ENCODE results near the gene HLCS. TPM values are rescaled to one million over a fixed set of nuclear protein-coding genes. Genes with fewer than 3 reads are reported as not detected.
A peak's percentile ranks its signal among the peaks of the same experiment; 100 is the strongest.

The HLCS gene
- total RNA-seq, 2 experiments from 2014 or later, result 15.5 to 16.8 TPM

DNA sequence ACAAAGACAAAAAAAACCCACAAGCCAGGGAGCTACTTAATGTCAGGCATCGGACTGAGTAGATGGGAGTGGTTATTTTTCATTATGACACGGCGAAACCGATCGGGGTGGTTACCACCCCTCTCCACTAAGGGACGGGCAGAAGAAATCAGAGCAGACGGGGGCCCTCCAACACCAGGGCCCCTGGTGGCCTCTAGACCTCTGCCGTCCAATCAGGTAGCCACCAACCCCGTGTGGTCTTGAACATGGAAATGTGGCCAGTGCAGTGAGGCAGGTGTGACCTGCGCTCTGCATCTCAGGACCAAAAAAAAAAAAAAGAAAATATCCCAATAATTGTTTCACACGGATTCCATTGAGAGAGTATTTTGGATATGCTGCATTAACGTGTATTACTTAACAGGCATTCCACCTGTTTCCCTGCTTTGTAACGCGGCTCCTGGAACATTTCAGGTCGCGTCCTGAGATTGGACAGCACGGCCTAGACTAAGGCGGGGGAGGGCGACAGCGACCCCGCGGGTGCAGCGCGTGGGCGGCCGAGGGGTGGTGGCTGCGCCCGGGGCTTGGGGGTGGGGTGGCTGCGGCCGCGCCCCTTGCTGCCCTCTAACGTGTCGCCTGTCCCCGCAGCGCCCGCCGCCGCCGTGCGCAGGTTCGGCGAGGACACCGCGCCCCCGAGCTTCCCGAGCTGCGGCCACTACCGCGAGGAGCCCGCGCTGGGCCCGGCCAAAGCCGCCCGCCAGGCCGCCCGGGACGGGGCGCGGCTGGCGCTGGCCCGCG lies 219.2 kb downstream of the HLCS start:
- CTCF ChIA-PET, result interaction anchor here (0.5 to 1.9 kb wide), 6 partner anchors 10 to 108 kb away, joined by 3 to 4 read pairs (median 4); no protein-coding TSS in a partner anchor
- peaks cover 47% of the 10 kb centered on the region for H3K27me3 Mint-ChIP-seq (ENCODE audit: low read depth)
- peaks cover 9% of the 10 kb centered on the region for H3K4me1 Mint-ChIP-seq (ENCODE audit: low read depth)
- POLR2A ChIA-PET, result no interaction called here
- peak overlapping the region; percentile 45 for H3K4me3 Mint-ChIP-seq
- no peaks in the 10 kb centered on the region for H3K9me3 Mint-ChIP-seq (ENCODE audit: insufficient read depth)
- ATAC-seq (no peak), DNase-seq (no peak)
- H3K36me3 Mint-ChIP-seq (ENCODE audit: low read depth), result no peaks in the 10 kb centered on the region
- H3K27ac Mint-ChIP-seq, result no peak overlapping the region

DNA sequence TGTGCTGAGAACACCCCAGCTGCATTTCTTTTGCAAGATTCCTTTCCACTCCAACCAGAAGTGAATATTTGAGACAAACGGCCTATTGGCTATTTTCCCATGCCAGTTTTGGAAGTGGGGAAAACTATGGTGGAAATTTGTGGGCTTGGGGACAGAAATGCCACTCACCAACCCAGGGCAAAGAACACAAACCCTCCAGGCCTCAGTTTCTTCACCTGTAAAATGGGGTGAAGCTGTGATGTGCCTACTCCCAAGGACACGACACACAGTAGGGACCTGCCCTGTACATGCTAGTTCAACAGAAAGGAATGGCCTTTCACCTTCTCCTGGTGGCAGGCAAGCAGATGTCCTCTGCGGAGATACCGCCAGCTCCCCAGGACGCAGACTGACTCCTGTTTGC lies 221.0 kb downstream of the HLCS start:
- CTCF ChIA-PET, result interaction anchor here (1.4 kb wide), 1 partner anchor 109 kb away, joined by 4 read pairs; no protein-coding TSS in a partner anchor
- no peak for ATAC-seq
- Mint-ChIP-seq H3K27ac (no peak overlapping the region), H3K36me3 (ENCODE audit: low read depth) (no peaks in the 10 kb centered on the region), H3K4me3 (no peak overlapping the region), H3K9me3 (ENCODE audit: insufficient read depth) (no peaks in the 10 kb centered on the region), H3K27me3 (ENCODE audit: low read depth) (peaks cover 47% of the 10 kb centered on the region), H3K4me1 (ENCODE audit: low read depth) (peaks cover 9% of the 10 kb centered on the region)
- no peak for DNase-seq
- POLR2A ChIA-PET, result no interaction called here

- H3K4me3 Mint-ChIP-seq, result no peak overlapping the region
- ATAC-seq (no peak), DNase-seq (no peak)
- H3K36me3 Mint-ChIP-seq (ENCODE audit: low read depth), result no peaks in the 10 kb centered on the region
- no peak overlapping the region for H3K27ac Mint-ChIP-seq
- H3K9me3 Mint-ChIP-seq (ENCODE audit: insufficient read depth), result no peaks in the 10 kb centered on the region
- ChIA-PET POLR2A (no interaction called here), CTCF (no interaction called here)
- peaks cover 9% of the 10 kb centered on the region for H3K4me1 Mint-ChIP-seq (ENCODE audit: low read depth)
- H3K27me3 Mint-ChIP-seq (ENCODE audit: low read depth), result peaks cover 43% of the 10 kb centered on the region
Measured at GRCh38 chr21:36744560-36745231, 221.8 kb downstream of the HLCS start.

DNA sequence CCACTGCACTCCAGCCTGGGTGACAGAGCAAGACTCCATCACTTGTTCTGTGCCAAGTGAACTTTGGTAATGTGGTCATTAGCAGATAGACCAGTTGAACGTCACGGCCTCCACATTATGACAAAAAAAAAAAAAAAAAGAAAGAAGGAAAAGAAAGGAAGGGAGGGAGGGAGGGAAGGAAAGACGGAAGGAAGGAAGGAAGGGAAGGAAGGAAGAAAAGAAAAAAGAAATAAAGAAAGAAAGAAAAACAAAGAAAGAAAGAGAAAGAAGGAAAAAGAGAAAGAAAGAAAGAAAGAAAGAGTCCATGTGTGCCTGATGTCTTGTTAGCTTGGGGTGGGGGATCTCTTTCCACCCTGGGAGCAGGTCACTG lies 222.3 kb downstream of the HLCS start:
- CTCF ChIA-PET, result no interaction called here
- Mint-ChIP-seq H3K4me1 (ENCODE audit: low read depth) (peaks cover 9% of the 10 kb centered on the region), H3K4me3 (no peak overlapping the region), H3K9me3 (ENCODE audit: insufficient read depth) (no peaks in the 10 kb centered on the region), H3K27ac (no peak overlapping the region), H3K36me3 (ENCODE audit: low read depth) (no peaks in the 10 kb centered on the region), H3K27me3 (ENCODE audit: low read depth) (peaks cover 41% of the 10 kb centered on the region)
- DNase-seq (no peak), ATAC-seq (no peak)
- POLR2A ChIA-PET, result no interaction called here

DNA sequence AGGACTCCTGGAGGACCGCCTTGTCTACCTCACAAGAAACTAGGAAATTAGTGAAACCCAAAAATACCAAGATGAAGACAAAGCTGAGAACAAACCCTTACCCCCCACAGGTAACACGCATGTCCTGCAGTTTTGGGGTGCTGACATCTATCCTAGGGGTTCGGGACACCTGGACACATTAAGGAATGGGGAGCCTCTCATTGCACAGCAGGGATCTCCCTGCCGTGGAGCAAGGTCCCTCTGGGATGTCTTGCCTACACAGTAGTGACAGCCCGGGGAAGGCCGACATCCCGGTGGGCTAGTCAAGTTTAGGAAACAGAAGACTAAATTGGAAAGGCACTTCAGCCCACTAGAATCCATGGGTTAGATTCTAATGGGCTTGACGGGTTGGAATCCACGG lies 223.0 kb downstream of the HLCS start:
- ATAC-seq, result no peak
- Mint-ChIP-seq H3K36me3 (ENCODE audit: low read depth) (no peaks in the 10 kb centered on the region), H3K27ac (no peak overlapping the region), H3K4me3 (no peak overlapping the region), H3K9me3 (ENCODE audit: insufficient read depth) (no peaks in the 10 kb centered on the region), H3K4me1 (ENCODE audit: low read depth) (peaks cover 7% of the 10 kb centered on the region), H3K27me3 (ENCODE audit: low read depth) (peaks cover 35% of the 10 kb centered on the region)
- ChIA-PET POLR2A (no interaction called here), CTCF (no interaction called here)
- no peak for DNase-seq

GRCh38 chr21:36743008-36743407 lies 223.5 kb downstream of the HLCS start:
- DNase-seq, result no peak
- CTCF ChIA-PET, result interaction anchor here (1.3 kb wide), 1 partner anchor 9 kb away, joined by 3 read pairs; no protein-coding TSS in a partner anchor
- POLR2A ChIA-PET, result no interaction called here
- no peaks in the 10 kb centered on the region for H3K36me3 Mint-ChIP-seq (ENCODE audit: low read depth)
- H3K4me3 Mint-ChIP-seq, result no peak overlapping the region
- H3K27ac Mint-ChIP-seq, result no peak overlapping the region
- H3K4me1 Mint-ChIP-seq (ENCODE audit: low read depth), result peaks cover 7% of the 10 kb centered on the region
- no peaks in the 10 kb centered on the region for H3K9me3 Mint-ChIP-seq (ENCODE audit: insufficient read depth)
- H3K27me3 Mint-ChIP-seq (ENCODE audit: low read depth), result peaks cover 32% of the 10 kb centered on the region
- no peak for ATAC-seq

- no peak overlapping the region for H3K27ac Mint-ChIP-seq
- peaks cover 24% of the 10 kb centered on the region for H3K27me3 Mint-ChIP-seq (ENCODE audit: low read depth)
- no peaks in the 10 kb centered on the region for H3K9me3 Mint-ChIP-seq (ENCODE audit: insufficient read depth)
- POLR2A ChIA-PET, result no interaction called here
- ATAC-seq, result no peak
- no peak overlapping the region for H3K4me3 Mint-ChIP-seq
- no peaks in the 10 kb centered on the region for H3K4me1 Mint-ChIP-seq (ENCODE audit: low read depth)
- DNase-seq, result no peak
- no peaks in the 10 kb centered on the region for H3K36me3 Mint-ChIP-seq (ENCODE audit: low read depth)
- CTCF ChIA-PET, result no interaction called here
Measured at GRCh38 chr21:36741506-36741905, 225.0 kb downstream of the HLCS start.

DNA sequence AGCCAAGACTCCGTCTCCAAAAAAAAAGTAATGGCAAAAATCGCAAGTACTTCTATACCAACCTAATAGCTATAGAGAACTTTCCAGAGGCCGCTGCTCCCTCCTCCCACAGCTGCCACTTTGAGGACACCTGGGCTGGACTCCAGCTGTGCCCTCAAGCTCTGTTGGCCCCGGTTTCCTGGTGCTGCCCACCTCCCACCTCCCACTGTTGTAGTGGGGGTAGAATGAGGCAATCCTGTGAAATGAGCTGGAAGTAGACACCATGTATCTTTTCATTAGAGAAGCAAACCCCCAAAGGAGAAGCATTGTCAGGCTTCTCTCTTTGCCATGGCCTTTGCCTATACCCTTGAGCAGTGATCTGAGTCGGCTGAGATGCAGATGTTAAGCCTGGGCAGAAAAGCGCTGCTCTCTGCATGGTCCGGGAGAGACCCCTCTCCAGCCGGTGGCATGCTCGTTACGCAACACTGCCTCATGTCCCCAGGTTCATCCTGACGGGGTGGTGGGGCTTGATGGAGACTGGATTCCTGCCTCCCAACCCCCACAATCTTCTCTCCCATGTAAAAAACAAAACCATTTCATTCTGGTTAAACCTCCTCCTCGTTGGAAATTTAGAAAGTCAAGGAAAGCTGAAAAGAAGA lies 227.9 kb downstream of the HLCS start:
- Mint-ChIP-seq H3K4me3 (no peak overlapping the region), H3K4me1 (ENCODE audit: low read depth) (no peaks in the 10 kb centered on the region), H3K9me3 (ENCODE audit: insufficient read depth) (no peaks in the 10 kb centered on the region), H3K27me3 (ENCODE audit: low read depth) (peaks cover 5% of the 10 kb centered on the region), H3K27ac (no peak overlapping the region), H3K36me3 (ENCODE audit: low read depth) (no peaks in the 10 kb centered on the region)
- DNase-seq (no peak), ATAC-seq (no peak)
- ChIA-PET CTCF (no interaction called here), POLR2A (no interaction called here)

DNA sequence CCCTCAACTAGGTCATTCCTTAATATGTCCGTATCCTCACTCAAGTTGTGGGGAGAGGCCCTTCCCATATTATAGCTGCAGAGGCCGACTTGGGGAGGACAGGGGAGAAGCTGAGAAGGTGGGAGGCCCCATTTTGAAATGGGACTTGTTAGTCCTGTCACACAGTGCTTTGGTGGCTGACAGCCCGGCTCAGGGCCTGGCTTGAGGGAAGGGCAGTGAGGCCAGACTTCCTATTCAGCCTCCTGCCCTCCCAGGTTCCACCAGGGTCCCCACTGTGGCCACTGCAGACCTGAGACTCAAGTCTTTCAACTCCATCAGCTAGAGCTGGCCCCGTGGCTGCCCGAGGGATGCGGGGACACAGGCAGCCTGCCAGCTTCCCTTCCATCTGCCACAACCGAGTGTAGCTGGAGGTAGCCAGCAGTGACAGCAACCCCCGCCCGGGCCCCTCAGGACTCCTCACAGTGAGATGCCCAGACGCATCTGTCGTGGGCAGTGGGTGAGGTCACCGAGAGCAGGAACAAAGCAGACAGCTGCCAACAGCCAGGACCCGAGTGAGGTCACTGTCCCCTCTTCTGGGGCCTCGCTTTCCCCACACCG lies 230.6 kb downstream of the HLCS start:
- H3K36me3 Mint-ChIP-seq (ENCODE audit: low read depth), result no peaks in the 10 kb centered on the region
- no peaks in the 10 kb centered on the region for H3K9me3 Mint-ChIP-seq (ENCODE audit: insufficient read depth)
- no peak for DNase-seq
- CTCF ChIA-PET, result no interaction called here
- POLR2A ChIA-PET, result no interaction called here
- no peak overlapping the region for H3K4me3 Mint-ChIP-seq
- H3K4me1 Mint-ChIP-seq (ENCODE audit: low read depth), result no peaks in the 10 kb centered on the region
- H3K27ac Mint-ChIP-seq, result no peak overlapping the region
- no peak for ATAC-seq
- H3K27me3 Mint-ChIP-seq (ENCODE audit: low read depth), result peaks cover 3% of the 10 kb centered on the region

DNA sequence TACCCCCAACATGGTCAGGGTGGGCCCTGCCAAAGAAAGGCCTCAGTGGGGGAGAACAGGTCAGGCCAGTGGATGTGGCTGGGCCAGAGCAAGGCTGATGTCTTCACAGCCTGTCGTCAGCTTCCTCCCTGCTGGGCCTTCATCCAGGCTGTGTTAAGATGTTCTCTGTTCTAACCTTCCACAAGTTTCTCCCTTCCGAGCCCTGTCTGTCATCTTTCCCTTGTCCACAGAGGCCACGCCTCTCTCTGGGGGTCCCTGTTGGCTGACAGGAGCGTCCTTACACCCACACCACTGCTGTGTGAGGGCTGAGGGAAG lies 231.3 kb downstream of the HLCS start:
- H3K27me3 Mint-ChIP-seq (ENCODE audit: low read depth), result peaks cover 3% of the 10 kb centered on the region
- H3K4me3 Mint-ChIP-seq, result no peak overlapping the region
- no peaks in the 10 kb centered on the region for H3K36me3 Mint-ChIP-seq (ENCODE audit: low read depth)
- DNase-seq (no peak), ATAC-seq (no peak)
- POLR2A ChIA-PET, result no interaction called here
- no peaks in the 10 kb centered on the region for H3K9me3 Mint-ChIP-seq (ENCODE audit: insufficient read depth)
- H3K27ac Mint-ChIP-seq, result no peak overlapping the region
- no peaks in the 10 kb centered on the region for H3K4me1 Mint-ChIP-seq (ENCODE audit: low read depth)
- CTCF ChIA-PET, result no interaction called here

- no peaks in the 10 kb centered on the region for H3K9me3 Mint-ChIP-seq (ENCODE audit: insufficient read depth)
- no peak for ATAC-seq
- ChIA-PET CTCF (interaction anchor here (1.0 kb wide), 1 partner anchor 104 kb away, joined by 3 read pairs; no protein-coding TSS in a partner anchor), POLR2A (no interaction called here)
- no peak for DNase-seq
- no peaks in the 10 kb centered on the region for H3K36me3 Mint-ChIP-seq (ENCODE audit: low read depth)
- no peak overlapping the region for H3K27ac Mint-ChIP-seq
- H3K27me3 Mint-ChIP-seq (ENCODE audit: low read depth), result peaks cover 2% of the 10 kb centered on the region
- H3K4me1 Mint-ChIP-seq (ENCODE audit: low read depth), result no peaks in the 10 kb centered on the region
- no peak overlapping the region for H3K4me3 Mint-ChIP-seq
Measured at GRCh38 chr21:36734367-36735200, 231.9 kb downstream of the HLCS start.

All from activated CD8-positive, alpha-beta T cell treated with anti-CD3 and anti-CD28 coated beads, Interleukin-2, amount 10 ng/mL, durations not matched to agents 7 days and 5 days (primary cell).